Measurements from ENCODE around the gene TRAP1. TPM values are rescaled to one million over a fixed set of nuclear protein-coding genes. Genes with fewer than 3 reads are reported as not detected.

The TRAP1 gene
- total and polyA plus RNA-seq, 4 donors, result 78.3 to 148 (median 112) TPM

DNA sequence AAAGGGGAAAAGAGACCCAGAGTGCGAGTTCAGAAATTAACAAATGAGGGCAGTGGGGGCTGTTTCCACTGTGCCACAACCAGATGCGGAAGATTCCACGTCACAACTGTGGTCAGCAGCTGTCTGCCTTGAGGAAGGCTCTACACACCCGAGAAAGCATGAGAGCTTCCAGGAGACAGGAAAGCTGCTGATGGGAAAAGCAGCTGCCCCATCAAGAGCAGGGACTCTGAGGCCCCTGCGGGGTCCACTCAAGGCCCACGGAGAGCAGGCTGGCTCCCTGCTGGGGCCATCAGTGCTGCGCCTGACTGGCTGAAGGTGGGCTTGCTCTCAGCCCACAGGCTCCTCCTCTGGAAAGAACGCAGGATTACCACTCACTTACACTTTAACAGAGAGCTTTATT, 14.8 kb upstream of the TRAP1 start (continued):
- TF ChIP-seq, protein P1, sequence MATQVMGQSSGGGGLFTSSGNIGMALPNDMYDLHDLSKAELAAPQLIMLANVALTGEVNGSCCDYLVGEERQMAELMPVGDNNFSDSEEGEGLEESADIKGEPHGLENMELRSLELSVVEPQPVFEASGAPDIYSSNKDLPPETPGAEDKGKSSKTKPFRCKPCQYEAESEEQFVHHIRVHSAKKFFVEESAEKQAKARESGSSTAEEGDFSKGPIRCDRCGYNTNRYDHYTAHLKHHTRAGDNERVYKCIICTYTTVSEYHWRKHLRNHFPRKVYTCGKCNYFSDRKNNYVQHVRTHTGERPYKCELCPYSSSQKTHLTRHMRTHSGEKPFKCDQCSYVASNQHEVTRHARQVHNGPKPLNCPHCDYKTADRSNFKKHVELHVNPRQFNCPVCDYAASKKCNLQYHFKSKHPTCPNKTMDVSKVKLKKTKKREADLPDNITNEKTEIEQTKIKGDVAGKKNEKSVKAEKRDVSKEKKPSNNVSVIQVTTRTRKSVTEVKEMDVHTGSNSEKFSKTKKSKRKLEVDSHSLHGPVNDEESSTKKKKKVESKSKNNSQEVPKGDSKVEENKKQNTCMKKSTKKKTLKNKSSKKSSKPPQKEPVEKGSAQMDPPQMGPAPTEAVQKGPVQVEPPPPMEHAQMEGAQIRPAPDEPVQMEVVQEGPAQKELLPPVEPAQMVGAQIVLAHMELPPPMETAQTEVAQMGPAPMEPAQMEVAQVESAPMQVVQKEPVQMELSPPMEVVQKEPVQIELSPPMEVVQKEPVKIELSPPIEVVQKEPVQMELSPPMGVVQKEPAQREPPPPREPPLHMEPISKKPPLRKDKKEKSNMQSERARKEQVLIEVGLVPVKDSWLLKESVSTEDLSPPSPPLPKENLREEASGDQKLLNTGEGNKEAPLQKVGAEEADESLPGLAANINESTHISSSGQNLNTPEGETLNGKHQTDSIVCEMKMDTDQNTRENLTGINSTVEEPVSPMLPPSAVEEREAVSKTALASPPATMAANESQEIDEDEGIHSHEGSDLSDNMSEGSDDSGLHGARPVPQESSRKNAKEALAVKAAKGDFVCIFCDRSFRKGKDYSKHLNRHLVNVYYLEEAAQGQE (IDR thresholded peaks at IDR 0.05), result no peak
- no peak for TF ChIP-seq JUND (IDR thresholded peaks at IDR 0.05)

DNA sequence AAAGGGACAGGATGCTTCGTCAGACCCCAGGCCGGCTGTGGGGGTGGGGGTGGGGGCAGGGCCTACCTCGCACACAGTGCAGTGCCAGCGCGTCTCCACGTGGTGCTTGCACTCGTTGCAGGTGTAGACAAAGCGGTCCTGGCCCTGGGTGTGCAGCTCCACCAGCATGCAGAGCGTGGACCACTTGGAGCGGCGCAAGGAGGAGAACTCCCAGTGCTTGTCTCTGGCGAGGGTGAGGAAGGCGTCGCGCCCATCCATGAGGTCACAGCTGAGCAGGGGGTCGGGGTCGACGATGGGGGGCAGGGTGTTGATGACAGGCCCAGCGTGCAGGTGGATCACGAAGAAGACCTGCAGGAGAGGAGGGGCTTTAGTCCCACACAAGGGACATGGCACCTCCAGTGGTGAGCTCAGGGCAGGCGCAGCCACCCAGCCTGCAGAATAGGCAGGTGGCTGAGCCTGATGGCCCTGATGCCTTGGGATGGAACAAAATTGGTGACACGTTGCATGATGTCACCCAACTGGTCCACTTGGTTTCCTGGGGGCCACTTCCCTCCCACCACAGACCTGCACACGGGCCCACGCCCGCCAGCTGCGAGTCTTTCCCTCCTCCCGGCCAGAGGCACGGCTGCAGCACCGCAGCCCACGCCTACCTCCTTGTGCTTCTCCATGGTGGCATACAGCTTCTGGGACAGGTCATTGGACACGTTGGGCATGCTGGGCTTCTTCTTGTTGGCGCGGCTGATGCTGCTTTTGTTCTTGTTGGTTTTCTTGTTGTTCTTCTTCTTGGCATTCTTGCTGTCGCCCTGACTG, 14.0 kb upstream of the TRAP1 start:
- H3K27ac ChIP-seq (ENCODE audit: low read depth in 1 of 2, low read length in 2 of 2), result no peak overlapping the region
- peaks cover 38 to 82% (median 48%) of the 10 kb centered on the region in 4 donors for H3K36me3 ChIP-seq (ENCODE audit: control insufficient read depth in 4 of 4, insufficient read depth in 3 of 4, low read depth in 1 of 4, low read length in 3 of 4)
- H3K27me3 ChIP-seq (ENCODE audit: control insufficient read depth in 4 of 4, insufficient read depth in 4 of 4, low read length in 3 of 4), result no peaks in the 10 kb centered on the region
- H3K4me3 ChIP-seq (ENCODE audit: low read depth in 1 of 3, low read length in 3 of 3), result no peak overlapping the region
- TF ChIP-seq, protein P2, sequence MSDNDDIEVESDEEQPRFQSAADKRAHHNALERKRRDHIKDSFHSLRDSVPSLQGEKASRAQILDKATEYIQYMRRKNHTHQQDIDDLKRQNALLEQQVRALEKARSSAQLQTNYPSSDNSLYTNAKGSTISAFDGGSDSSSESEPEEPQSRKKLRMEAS (IDR thresholded peaks at IDR 0.05), result no peak
- TF ChIP-seq HNF4G (IDR thresholded peaks at IDR 0.05), result no peak
- no peak for TF ChIP-seq RXRA (IDR thresholded peaks at IDR 0.05)
- TF ChIP-seq FOXA1 (IDR thresholded peaks at IDR 0.05), result no peak
- TF ChIP-seq RAD21 (IDR thresholded peaks at IDR 0.05), result no peak
- no peak for TF ChIP-seq HNF4A (conservative IDR thresholded peaks at IDR 0.05)
- H3K4me1 ChIP-seq (ENCODE audit: control insufficient read depth in 4 of 4, insufficient read depth in 4 of 4, low read length in 3 of 4), result no peaks in the 10 kb centered on the region
- H3K9me3 ChIP-seq (ENCODE audit: control insufficient read depth in 4 of 4, low read length in 3 of 4), result no peaks in the 10 kb centered on the region
- WGBS, result 95% methylated on average over 34 of the region's 34 CpGs
- H3K9ac ChIP-seq (ENCODE audit: low read depth in 1 of 2, low read length in 2 of 2), result no peak overlapping the region
- no peak for DNase-seq (ENCODE audit: low spot score)

DNA sequence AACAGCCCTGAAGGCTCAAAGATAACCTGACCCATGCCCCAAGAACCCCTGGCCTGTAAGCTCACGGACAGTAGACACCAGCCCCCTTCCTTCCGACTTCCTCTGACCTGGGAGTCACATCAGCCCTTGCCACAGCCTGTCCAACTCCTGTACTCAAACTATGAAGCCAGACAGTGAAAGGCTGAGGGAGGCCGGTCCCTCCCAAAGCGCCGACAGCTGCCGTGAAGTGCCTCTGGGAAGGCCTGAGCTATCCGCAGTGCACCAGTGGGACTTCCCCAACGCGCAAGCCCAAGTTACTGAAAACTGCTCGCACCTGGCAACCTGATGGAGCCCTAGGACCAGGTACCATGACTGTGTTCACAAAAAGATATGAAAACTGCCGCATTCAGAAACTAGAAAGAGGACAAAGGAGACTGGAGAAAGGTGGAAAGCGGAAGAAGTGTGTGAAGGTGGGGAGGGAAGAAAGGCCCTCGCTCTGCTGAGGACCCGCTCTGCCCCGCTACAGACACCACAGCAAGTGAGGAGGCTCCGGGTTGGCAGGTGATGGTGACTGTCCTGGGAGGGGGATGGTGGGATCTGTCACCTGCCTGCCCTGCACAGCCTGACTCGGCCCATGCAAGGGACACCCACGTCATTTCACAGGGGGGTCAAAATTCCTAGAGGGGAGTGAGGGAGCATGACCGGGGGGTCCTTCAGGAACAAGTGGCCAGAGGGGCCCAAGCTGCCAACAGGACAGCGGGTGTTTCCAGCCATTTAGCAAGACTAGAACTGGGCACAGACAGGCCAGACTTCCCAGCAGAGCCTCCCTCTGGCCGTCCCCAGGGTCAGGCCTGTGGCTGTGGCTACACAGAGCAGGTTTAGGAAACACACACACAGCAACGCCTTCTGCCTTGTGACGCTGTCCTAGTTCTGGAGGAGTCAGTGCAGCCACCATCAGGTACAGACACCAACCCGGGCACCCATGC, 13.1 kb upstream of the TRAP1 start:
- no peak for DNase-seq (ENCODE audit: low spot score)
- no peak overlapping the region for H3K4me3 ChIP-seq (ENCODE audit: low read depth in 1 of 3, low read length in 3 of 3)
- no peak for TF ChIP-seq SP1 (IDR thresholded peaks at IDR 0.05)
- no peak for TF ChIP-seq GABPA (IDR thresholded peaks at IDR 0.05 in 1 of 2, conservative IDR thresholded peaks at IDR 0.05 in 1 of 2)
- TF ChIP-seq, protein P1 (IDR thresholded peaks at IDR 0.05), result no peak
- TF ChIP-seq, protein P3, sequence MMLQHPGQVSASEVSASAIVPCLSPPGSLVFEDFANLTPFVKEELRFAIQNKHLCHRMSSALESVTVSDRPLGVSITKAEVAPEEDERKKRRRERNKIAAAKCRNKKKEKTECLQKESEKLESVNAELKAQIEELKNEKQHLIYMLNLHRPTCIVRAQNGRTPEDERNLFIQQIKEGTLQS (IDR thresholded peaks at IDR 0.05), result no peak
- no peak for TF ChIP-seq EGR1 (IDR thresholded peaks at IDR 0.05; ENCODE audit: low read depth in 2 of 2)
- TF ChIP-seq JUND (IDR thresholded peaks at IDR 0.05), result no peak
- TF ChIP-seq TAF1 (conservative IDR thresholded peaks at IDR 0.05), result no peak
- no peak for TF ChIP-seq RAD21 (IDR thresholded peaks at IDR 0.05)
- H3K9ac ChIP-seq (ENCODE audit: low read depth in 1 of 2, low read length in 2 of 2), result no peak overlapping the region
- no peaks in the 10 kb centered on the region for H3K4me1 ChIP-seq (ENCODE audit: control insufficient read depth in 4 of 4, insufficient read depth in 4 of 4, low read length in 3 of 4)
- no peak overlapping the region for H3K27ac ChIP-seq (ENCODE audit: low read depth in 1 of 2, low read length in 2 of 2)
- 93% methylated on average over 24 of the region's 24 CpGs for WGBS
- H3K9me3 ChIP-seq (ENCODE audit: control insufficient read depth in 4 of 4, low read length in 3 of 4), result no peaks in the 10 kb centered on the region
- peaks cover 37 to 73% (median 40%) of the 10 kb centered on the region in 4 donors for H3K36me3 ChIP-seq (ENCODE audit: control insufficient read depth in 4 of 4, insufficient read depth in 3 of 4, low read depth in 1 of 4, low read length in 3 of 4)
- H3K27me3 ChIP-seq (ENCODE audit: control insufficient read depth in 4 of 4, insufficient read depth in 4 of 4, low read length in 3 of 4), result no peaks in the 10 kb centered on the region

Measured in liver (tissue), 9 donors.